Left renal cortex interstitium (tissue), 4 donors: ENCODE measurements around the gene SLC38A11. TPM values are rescaled to one million over a fixed set of nuclear protein-coding genes. Genes with fewer than 3 reads are reported as not detected.
A peak's percentile ranks its signal among the peaks of the same experiment; 100 is the strongest.
"Not testable (repeated sequence)": the region's sequence is repeated elsewhere in the genome, so short reads cannot be mapped to it uniquely, and the experiment has no call there.

ENCODE experiments used
- DNase-seq, 4 donors: peaks; one replicate each; pipeline ENCODE4 v3.0.0-alpha.2; 2013; ENCODE audit warnings: low read depth in 4 of 4, low spot score in 2 of 4, missing footprints in 1 of 4
- polyA plus RNA-seq, 4 donors: library from polyadenylated mRNA; unstranded; fragments of 120-200 nt; gene quantifications; one replicate each; pipeline ENCODE4 v1.2.1, GENCODE V29; 2013; ENCODE audit not compliant: insufficient read length in 4 of 4

The SLC38A11 gene
- polyA plus RNA-seq, result 10 to 100 TPM in 2 of 4 donors, 1 to 10 TPM in 2; 4.5 to 26.2 (median 10.5) TPM

GRCh38 chr2:164954954-164955701, at the start of gene SLC38A11:
SLC38A11 (minus strand) TSS chr2:164955525; CDS start chr2:164955247, 278 bp downstream.
- DNase-seq, result no peak

GRCh38 chr2:165003443-165004130, 48.3 kb upstream of the SLC38A11 start:
- no peak for DNase-seq

GRCh38 chr2:165002638-165003037, 47.3 kb upstream of the SLC38A11 start:
- no peak for DNase-seq

GRCh38 chr2:164994664-164995299, 39.5 kb upstream of the SLC38A11 start:
- DNase-seq, result not testable (repeated sequence)

GRCh38 chr2:164993287-164994016, 38.1 kb upstream of the SLC38A11 start:
- DNase-seq, result no peak

GRCh38 chr2:164992818-164993217, 37.5 kb upstream of the SLC38A11 start:
- peak; percentile 11 to 66 (median 37) for DNase-seq

- not testable (repeated sequence) for DNase-seq
Observed at GRCh38 chr2:164992093-164992454, 36.7 kb upstream of the SLC38A11 start.

GRCh38 chr2:164991361-164992092, 36.2 kb upstream of the SLC38A11 start:
- not testable (repeated sequence) for DNase-seq

GRCh38 chr2:164990953-164991352, 35.6 kb upstream of the SLC38A11 start:
- not testable (repeated sequence) for DNase-seq

- DNase-seq, result not testable (repeated sequence)
Observed at GRCh38 chr2:164988805-164989204, 33.5 kb upstream of the SLC38A11 start.

GRCh38 chr2:164986027-164986426, 30.7 kb upstream of the SLC38A11 start:
- not testable (repeated sequence) for DNase-seq

GRCh38 chr2:164984428-164984827, 29.1 kb upstream of the SLC38A11 start:
- DNase-seq, result no peak

- no peak for DNase-seq
Observed at GRCh38 chr2:164981217-164981990, 26.1 kb upstream of the SLC38A11 start.

- DNase-seq, result not testable (repeated sequence)
Observed at GRCh38 chr2:164980688-164981087, 25.4 kb upstream of the SLC38A11 start.

GRCh38 chr2:164979113-164979512, 23.8 kb upstream of the SLC38A11 start:
- no peak for DNase-seq

- DNase-seq, result not testable (repeated sequence)
Observed at GRCh38 chr2:164976875-164977470, 21.6 kb upstream of the SLC38A11 start.

GRCh38 chr2:164976301-164976700, 21.0 kb upstream of the SLC38A11 start:
- DNase-seq, result no peak

GRCh38 chr2:164975891-164976290, 20.6 kb upstream of the SLC38A11 start:
- DNase-seq, result no peak

- DNase-seq, result no peak
Observed at GRCh38 chr2:164974221-164974620, 18.9 kb upstream of the SLC38A11 start.
